ENCODE measurements around the gene AFMID.

Gene AFMID

GRCh38 chr17:78205124-78205775 is 18.1 kb downstream of the AFMID start:
- DNase-seq (ENCODE audit: extremely low read depth, low read depth): no peak
- TF ChIP-seq CTCF (IDR thresholded peaks at IDR 0.05; ENCODE audit: low read depth, low read length): no peak

- TF ChIP-seq CTCF (IDR thresholded peaks at IDR 0.05; ENCODE audit: low read depth, low read length): no peak
- no peak for DNase-seq (ENCODE audit: extremely low read depth, low read depth)
These were observed 19.1 kb downstream of the AFMID start for GRCh38 chr17:78206298-78206697.

GRCh38 chr17:78208486-78208885 is 21.3 kb downstream of the AFMID start:
- no peak for DNase-seq (ENCODE audit: extremely low read depth, low read depth)
- no peak for TF ChIP-seq CTCF (IDR thresholded peaks at IDR 0.05; ENCODE audit: low read depth, low read length)

- TF ChIP-seq CTCF (IDR thresholded peaks at IDR 0.05; ENCODE audit: low read depth, low read length): no peak
- DNase-seq (ENCODE audit: extremely low read depth, low read depth): no peak
These were observed 22.9 kb downstream of the AFMID start for GRCh38 chr17:78210111-78210510.

GRCh38 chr17:78211032-78211431 is 23.9 kb downstream of the AFMID start:
- no peak for DNase-seq (ENCODE audit: extremely low read depth, low read depth)
- no peak for TF ChIP-seq CTCF (IDR thresholded peaks at IDR 0.05; ENCODE audit: low read depth, low read length)

GRCh38 chr17:78214016-78214705 is 27.0 kb downstream of the AFMID start, which contains the start of gene BIRC5:
BIRC5 (plus strand) TSS chr17:78214253; CDS start chr17:78214317, 64 bp downstream.
- TF ChIP-seq CTCF (IDR thresholded peaks at IDR 0.05; ENCODE audit: low read depth, low read length): no peak
- DNase-seq (ENCODE audit: extremely low read depth, low read depth): peak; percentile 50

GRCh38 chr17:78214706-78215061 is 27.5 kb downstream of the AFMID start:
- no peak for DNase-seq (ENCODE audit: extremely low read depth, low read depth)

More at GRCh38 chr17:78214706-78215061, 27.5 kb downstream of the AFMID start:
- TF ChIP-seq CTCF (IDR thresholded peaks at IDR 0.05; ENCODE audit: low read depth, low read length): no peak

Data from AG09319 (cell line).